GM12874 (cell line): ENCODE measurements around the gene SSUH2.

Source experiments
- TF ChIP-seq, protein P1 (sequence below): IDR thresholded peaks from 2 replicates; pipeline ENCODE4 v1.5.1; 2011; ENCODE audit warnings: low read depth, mild to moderate bottlenecking, control low read depth, low read length, moderate library complexity; ENCODE audit not compliant: insufficient read depth

SSUH2 gene

DNA sequence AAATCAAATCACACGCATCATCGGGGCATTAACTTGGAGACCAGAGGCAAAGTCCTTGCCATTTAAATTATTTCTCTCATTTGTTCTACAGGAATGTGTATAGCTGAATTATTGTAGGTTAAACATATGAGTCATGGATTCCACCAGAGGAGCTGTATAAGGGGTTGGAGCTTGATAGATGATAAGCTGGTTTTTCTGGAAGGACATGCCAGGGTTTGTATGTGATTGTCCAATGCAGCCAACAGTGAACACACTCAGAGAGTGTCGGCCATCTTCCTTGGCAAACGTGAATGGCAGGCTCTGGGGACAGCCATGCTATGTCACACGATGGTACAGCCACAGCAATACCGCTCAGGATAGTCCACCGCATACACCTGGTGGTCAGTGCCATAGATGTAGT lies 25.1 kb downstream of the SSUH2 start:
- TF ChIP-seq, protein P1, sequence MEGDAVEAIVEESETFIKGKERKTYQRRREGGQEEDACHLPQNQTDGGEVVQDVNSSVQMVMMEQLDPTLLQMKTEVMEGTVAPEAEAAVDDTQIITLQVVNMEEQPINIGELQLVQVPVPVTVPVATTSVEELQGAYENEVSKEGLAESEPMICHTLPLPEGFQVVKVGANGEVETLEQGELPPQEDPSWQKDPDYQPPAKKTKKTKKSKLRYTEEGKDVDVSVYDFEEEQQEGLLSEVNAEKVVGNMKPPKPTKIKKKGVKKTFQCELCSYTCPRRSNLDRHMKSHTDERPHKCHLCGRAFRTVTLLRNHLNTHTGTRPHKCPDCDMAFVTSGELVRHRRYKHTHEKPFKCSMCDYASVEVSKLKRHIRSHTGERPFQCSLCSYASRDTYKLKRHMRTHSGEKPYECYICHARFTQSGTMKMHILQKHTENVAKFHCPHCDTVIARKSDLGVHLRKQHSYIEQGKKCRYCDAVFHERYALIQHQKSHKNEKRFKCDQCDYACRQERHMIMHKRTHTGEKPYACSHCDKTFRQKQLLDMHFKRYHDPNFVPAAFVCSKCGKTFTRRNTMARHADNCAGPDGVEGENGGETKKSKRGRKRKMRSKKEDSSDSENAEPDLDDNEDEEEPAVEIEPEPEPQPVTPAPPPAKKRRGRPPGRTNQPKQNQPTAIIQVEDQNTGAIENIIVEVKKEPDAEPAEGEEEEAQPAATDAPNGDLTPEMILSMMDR, result no peak

DNA sequence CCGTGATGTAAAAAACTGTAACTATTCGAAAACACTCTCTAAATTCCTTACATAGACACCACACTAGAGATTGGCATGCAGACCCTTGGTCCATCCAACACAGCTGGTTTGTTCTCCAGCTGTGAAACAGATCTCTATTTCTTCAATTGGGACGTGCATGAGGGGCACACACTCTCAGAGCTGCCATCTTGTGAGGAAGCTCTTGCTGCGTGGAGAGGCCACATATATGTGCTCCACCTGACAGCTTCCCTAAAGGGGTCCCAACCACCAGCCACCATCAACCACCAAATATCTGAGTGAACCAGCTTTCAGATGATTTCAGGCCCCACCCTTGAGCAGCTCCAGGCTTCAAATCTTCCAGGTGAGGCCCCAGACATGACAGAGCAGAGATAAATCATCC lies 25.6 kb downstream of the SSUH2 start:
- TF ChIP-seq, protein P1, result no peak

DNA sequence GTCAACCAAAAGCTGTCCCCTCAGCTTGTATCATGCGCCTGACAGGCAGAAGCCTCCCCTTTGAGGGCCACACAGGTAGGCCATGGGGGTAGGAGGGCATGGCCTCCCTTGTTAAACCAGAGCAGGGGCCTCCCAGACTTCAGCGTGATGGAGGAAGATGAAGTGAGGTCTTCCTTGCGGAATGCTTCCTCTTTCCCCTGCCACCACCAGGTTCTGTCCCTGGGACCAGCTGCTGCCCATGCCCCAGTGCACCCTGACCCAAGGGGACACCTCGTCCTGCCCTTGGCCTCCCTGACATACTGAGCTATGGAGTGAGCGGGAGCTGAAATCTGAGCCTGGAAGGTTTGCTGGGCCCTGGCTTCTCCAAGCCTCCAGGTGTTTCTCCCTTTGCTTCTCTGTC lies 26.7 kb downstream of the SSUH2 start:
- TF ChIP-seq, protein P1, result no peak

DNA sequence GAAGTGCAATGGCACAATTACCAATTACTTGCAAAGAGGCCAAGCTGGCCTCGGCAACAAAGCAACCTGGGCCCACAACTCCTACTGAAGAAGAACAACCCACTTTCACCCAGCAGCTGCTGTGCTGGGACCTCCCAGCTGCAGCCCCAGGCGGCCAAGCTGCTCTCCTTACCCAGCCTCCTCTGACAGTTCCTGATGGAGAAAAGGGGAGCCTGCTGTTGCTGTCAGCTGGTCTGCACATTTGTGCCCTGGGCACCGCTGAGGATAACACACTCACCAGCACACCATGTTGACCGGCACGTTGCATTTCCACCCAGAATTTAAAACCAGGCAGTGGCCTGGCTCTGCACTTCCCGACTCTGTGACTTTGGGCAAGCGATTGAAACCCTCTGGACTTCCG lies 33.6 kb downstream of the SSUH2 start:
- TF ChIP-seq, protein P1, result no peak

DNA sequence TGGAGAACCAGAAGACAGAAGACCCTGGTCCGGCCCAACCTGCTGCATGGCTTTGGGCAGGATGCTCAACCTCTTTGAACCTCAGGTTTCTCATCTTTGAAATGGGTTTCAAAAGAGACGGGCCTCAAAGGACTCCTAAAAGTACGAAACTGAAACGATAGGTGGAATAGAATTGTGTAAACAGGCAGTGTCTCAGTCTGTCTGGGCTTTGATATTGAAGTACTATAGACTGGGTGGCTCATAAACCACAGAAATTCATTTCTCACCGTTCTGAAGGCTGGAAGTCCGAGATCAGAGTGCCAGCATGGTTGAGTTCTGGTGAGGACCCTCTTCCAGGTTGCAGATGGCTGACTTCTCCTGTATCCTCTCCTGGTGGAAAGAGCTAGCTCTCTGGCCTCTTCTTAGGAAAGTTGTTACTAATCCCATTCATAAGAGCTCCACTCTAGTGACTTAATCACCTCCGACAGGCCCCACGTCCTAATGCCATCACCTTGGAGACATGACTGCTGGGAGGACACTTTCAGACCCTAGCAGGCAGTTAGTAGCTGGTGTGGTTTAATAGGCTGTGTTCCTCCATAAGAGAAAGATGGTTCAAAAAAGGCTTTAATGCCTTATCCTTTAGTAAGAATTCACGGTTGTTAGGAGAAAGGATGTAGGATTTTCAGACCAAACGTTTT lies 35.7 kb downstream of the SSUH2 start:
- TF ChIP-seq, protein P1, result no peak

DNA sequence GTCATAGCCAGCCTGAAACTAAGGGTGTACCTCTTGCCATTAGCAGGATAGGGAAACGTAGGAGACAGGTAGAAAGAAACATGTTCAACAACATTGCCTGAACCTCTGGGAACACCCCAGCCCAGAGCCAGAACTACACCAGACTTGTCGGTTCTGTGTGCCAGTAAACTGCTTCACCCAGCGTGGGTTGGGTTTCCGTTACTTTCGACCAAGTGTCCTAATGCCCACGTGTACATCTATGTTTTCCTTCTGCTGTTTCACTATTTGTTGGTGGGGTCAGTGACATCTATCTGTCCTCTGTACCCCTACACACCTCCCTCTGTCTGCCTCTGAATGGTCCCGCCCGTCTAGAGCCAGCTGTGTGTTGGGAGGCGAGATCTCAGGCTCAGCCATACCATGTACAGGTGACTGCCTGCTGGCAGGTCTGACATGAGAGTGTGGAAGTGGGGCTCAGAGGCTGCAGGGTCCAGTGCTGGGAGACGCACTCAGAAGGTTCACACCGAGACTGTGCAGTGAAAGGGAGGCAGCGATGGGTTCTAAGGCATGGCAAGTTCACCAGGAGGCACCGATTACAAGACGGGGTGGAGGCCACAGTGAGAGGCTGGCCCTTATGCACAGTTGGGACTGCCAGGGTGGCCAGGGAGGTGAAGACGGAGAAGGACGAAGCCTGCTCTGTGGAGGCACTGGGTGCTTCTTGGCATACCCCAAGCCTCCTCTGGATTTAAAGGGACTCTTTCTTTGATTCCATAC lies 36.4 kb downstream of the SSUH2 start:
- TF ChIP-seq, protein P1, result no peak

DNA sequence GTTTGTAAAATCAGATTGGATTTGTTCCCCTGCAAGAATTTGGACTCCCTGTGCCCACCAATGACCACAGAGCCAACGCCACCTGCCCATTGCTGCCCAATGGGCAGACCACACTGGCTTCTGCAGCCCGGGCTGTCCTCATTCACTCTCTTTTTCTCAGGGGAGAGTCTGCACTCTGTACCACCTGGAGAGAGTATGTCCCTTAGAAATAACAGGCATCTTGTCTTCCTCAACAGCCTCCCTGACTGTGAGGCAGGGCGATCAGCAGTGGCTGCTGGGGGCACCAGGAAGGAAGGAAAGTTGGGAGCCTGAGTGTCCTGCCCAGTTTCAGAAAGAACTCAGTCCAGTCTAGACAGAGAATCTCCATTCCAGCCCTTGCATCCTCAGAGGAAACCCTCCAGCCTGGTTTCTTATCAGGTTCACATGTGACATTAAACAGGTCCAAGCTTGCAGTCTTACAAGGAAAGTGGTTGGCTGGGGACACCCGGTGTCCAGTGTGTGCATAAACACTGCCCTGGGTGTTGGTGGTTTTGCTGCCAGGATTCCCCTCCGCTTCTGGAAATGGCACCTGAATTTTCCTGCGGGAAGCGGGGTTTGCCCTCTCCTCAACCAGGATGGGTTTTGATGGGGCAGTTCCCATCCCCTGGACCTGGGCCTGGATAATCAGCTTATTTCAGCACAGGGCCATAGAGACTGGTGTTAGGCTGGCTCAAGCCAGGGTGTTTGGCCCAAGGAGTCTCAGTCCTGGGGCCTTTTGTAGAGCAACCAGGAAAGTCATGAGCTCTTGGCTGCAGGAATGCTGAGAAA lies 37.2 kb downstream of the SSUH2 start:
- TF ChIP-seq, protein P1, result no peak
